WTC11 (cell line): Measurements from ENCODE around the gene PIGR. TPM values are rescaled to one million over a fixed set of nuclear protein-coding genes. Genes with fewer than 3 reads are reported as not detected.

Experiments
- ATAC-seq: fragments of 200-7000 bp; cut with Tn5 transposase; 2 replicates; pipeline ENCODE4 v1.10.0; 2021; ENCODE audit warnings: mild to moderate bottlenecking, moderate library complexity
- CTCF ChIA-PET: fragments of 300-600 bp; sonication (Branson Sonifier 250); formaldehyde crosslinking; loops from one replicate; lab custom pipeline; 2021; ENCODE audit warnings: antibody characterized with exemption; lab: Charles Lee
- POLR2A ChIA-PET: fragments of 350-600 bp; sonication (Branson Sonifier 250); formaldehyde crosslinking; loops from one replicate; lab custom pipeline; 2021; ENCODE audit warnings: antibody characterized with exemption; lab: Charles Lee
- DNase-seq: peaks from one replicate; pipeline ENCODE4 v3.0.0; 2021; ENCODE audit warnings: low spot score
- H3K27ac Mint-ChIP-seq: 2 replicates; pipeline ENCODE4 v1.8.0; 2021; ENCODE audit warnings: mixed read lengths
- H3K27me3 Mint-ChIP-seq: 2 replicates; pipeline ENCODE4 v1.8.0; 2021; ENCODE audit warnings: low read depth, mild to moderate bottlenecking, moderate library complexity, mixed read lengths
- H3K36me3 Mint-ChIP-seq: 2 replicates; pipeline ENCODE4 v1.8.0; 2021; ENCODE audit warnings: mixed read lengths
- H3K4me1 Mint-ChIP-seq: 2 replicates; pipeline ENCODE4 v1.8.0; 2022; ENCODE audit warnings: mixed read lengths
- H3K4me3 Mint-ChIP-seq: 2 replicates; pipeline ENCODE4 v1.8.0; 2021; ENCODE audit warnings: mild to moderate bottlenecking, moderate library complexity, mixed read lengths
- H3K9me3 Mint-ChIP-seq: 2 replicates; pipeline ENCODE4 v1.8.0; 2021; ENCODE audit warnings: mixed read lengths
- FOXP1 ChIP-seq: sonication (generic); formaldehyde crosslinking; IDR thresholded peaks from 2 replicates; pipeline ENCODE4 v1.8.0; 2022; ENCODE audit warnings: missing genetic modification reagents, mild to moderate bottlenecking, moderate library complexity, borderline replicate concordance
- IRF2 ChIP-seq: sonication (generic); formaldehyde crosslinking; IDR thresholded peaks from 2 replicates; pipeline ENCODE4 v1.8.0; 2022; ENCODE audit warnings: low read depth, missing genetic modification reagents, borderline replicate concordance
- JAZF1 ChIP-seq: fragments of 250-450 bp; sonication (Bioruptor Pico); IDR thresholded peaks from 2 replicates; pipeline ENCODE4 v1.9.0; 2021; ENCODE audit warnings: moderate library complexity, mild to moderate bottlenecking, inconsistent platforms
- MXD4 ChIP-seq: fragments of 250-450 bp; sonication (Bioruptor Pico); IDR thresholded peaks from 2 replicates; pipeline ENCODE4 v1.8.0; 2021; ENCODE audit warnings: mild to moderate bottlenecking, moderate library complexity, borderline replicate concordance
- SMAD3 ChIP-seq: sonication (generic); formaldehyde crosslinking; IDR thresholded peaks from 2 replicates; pipeline ENCODE4 v1.8.0; 2022; ENCODE audit warnings: missing genetic modification reagents, mild to moderate bottlenecking, borderline replicate concordance
- SP1 ChIP-seq: sonication (generic); formaldehyde crosslinking; conservative IDR thresholded peaks from 2 replicates; pipeline ENCODE4 v1.8.1; 2022; ENCODE audit warnings: missing genetic modification reagents
- ZNF138 ChIP-seq: sonication (generic); formaldehyde crosslinking; conservative IDR thresholded peaks from 2 replicates; pipeline ENCODE4 v1.8.1; 2022; ENCODE audit warnings: mild to moderate bottlenecking, moderate library complexity, missing genetic modification reagents
- ZNF232 ChIP-seq: sonication (generic); formaldehyde crosslinking; IDR thresholded peaks from 2 replicates; pipeline ENCODE4 v1.8.0; 2022; ENCODE audit warnings: mild to moderate bottlenecking, missing genetic modification reagents
- ZNF263 ChIP-seq: sonication (generic); formaldehyde crosslinking; IDR thresholded peaks from 2 replicates; pipeline ENCODE4 v1.8.1; 2022; ENCODE audit warnings: low read depth, mild to moderate bottlenecking, moderate library complexity, missing genetic modification reagents
- ZNF396 ChIP-seq: fragments of 250-450 bp; sonication (Bioruptor Pico); IDR thresholded peaks from 2 replicates; pipeline ENCODE4 v1.8.0; 2021; ENCODE audit warnings: mild to moderate bottlenecking, moderate library complexity, borderline replicate concordance
- ZNF423 ChIP-seq: fragments of 250-450 bp; sonication (Bioruptor Pico); IDR thresholded peaks from 2 replicates; pipeline ENCODE4 v2.1.2; 2022; ENCODE audit warnings: mild to moderate bottlenecking, moderate library complexity
- ZSCAN18 ChIP-seq: fragments of 250-450 bp; sonication (Bioruptor Pico); IDR thresholded peaks from 2 replicates; pipeline ENCODE4 v2.1.2; 2022; ENCODE audit warnings: mild to moderate bottlenecking, moderate library complexity
- total RNA-seq: library from RNA; stranded (reverse); gene quantifications from 3 replicates; pipeline ENCODE4 v1.2.3, GENCODE V29; 2021
- TF ChIP-seq, protein P1 (sequence below): sonication (generic); formaldehyde crosslinking; IDR thresholded peaks from 2 replicates; pipeline ENCODE4 v1.8.1; 2022; ENCODE audit warnings: missing genetic modification reagents, borderline replicate concordance
- TF ChIP-seq, protein P2 (sequence below): sonication (generic); formaldehyde crosslinking; IDR thresholded peaks from 2 replicates; pipeline ENCODE4 v1.8.1; 2022; ENCODE audit warnings: mild to moderate bottlenecking, moderate library complexity, missing genetic modification reagents
- TF ChIP-seq, protein P3 (sequence below): sonication (generic); formaldehyde crosslinking; conservative IDR thresholded peaks from 2 replicates; pipeline ENCODE4 v1.8.1; 2023; ENCODE audit warnings: mild to moderate bottlenecking, low read depth, missing genetic modification reagents, moderate library complexity
- TF ChIP-seq, protein P4 (sequence below): sonication (generic); formaldehyde crosslinking; IDR thresholded peaks from 2 replicates; pipeline ENCODE4 v1.8.1; 2023; ENCODE audit warnings: mild to moderate bottlenecking, missing genetic modification reagents

PIGR gene
- total RNA-seq, 1 experiment from 2014 or later, result 1.9 TPM

GRCh38 chr1:206929524-206929923, 16.7 kb downstream of the PIGR start:
- no peak for ATAC-seq
- H3K9me3 Mint-ChIP-seq, result no peaks in the 10 kb centered on the region
- POLR2A ChIA-PET, result no interaction called here
- H3K4me1 Mint-ChIP-seq, result no peaks in the 10 kb centered on the region
- DNase-seq, result no peak
- CTCF ChIA-PET, result interaction anchor here (0.7 to 2.4 kb wide), 5 partner anchors 17 to 458 kb away, joined by 3 to 10 read pairs (median 4); no protein-coding TSS in a partner anchor
- TF ChIP-seq ZNF423 (CRISPR knock-in tag) (no peak), MXD4 (CRISPR knock-in tag) (no peak)
- H3K4me3 Mint-ChIP-seq, result no peak overlapping the region
- H3K27ac Mint-ChIP-seq, result no peak overlapping the region
- H3K27me3 Mint-ChIP-seq, result no peaks in the 10 kb centered on the region; the same call in 1 of the 2 replicates
- H3K36me3 Mint-ChIP-seq, result no peaks in the 10 kb centered on the region

DNA sequence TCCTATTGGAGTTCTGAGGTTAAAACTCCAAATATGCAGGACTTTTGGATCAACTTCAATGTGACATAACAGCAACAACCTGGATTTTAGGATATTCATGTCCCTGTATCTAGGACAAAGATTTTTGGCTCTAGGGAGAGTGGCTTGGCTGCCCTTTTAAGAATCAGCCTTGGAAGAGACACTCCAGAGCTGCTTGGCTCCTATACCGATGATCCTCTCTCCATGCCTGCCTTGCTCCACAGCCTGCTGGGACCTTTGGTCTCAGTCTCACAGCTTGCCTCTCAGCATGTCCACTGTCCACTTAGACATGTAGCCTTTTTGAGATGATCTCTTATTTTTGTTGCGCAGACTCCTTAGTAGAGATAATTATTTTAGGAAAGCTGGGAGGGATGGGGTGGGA, 20.0 kb downstream of the PIGR start:
- POLR2A ChIA-PET, result interaction anchor here (0.7 kb wide), 1 partner anchor 829 kb away, joined by 3 read pairs; no protein-coding TSS in a partner anchor
- H3K4me1 Mint-ChIP-seq, result no peaks in the 10 kb centered on the region
- CTCF ChIA-PET, result interaction anchor here (0.7 to 2.1 kb wide), 7 partner anchors 10 to 196 kb away, joined by 3 to 17 read pairs (median 8); no protein-coding TSS in a partner anchor
- H3K27me3 Mint-ChIP-seq, result no peaks in the 10 kb centered on the region; the same call in 1 of the 2 replicates
- no peaks in the 10 kb centered on the region for H3K36me3 Mint-ChIP-seq
- H3K9me3 Mint-ChIP-seq, result no peaks in the 10 kb centered on the region
- TF ChIP-seq SMAD3 (no peak), FOXP1 (CRISPR knock-in tag) (no peak), ZNF232 (CRISPR knock-in tag) (no peak)
- TF ChIP-seq, protein P1, sequence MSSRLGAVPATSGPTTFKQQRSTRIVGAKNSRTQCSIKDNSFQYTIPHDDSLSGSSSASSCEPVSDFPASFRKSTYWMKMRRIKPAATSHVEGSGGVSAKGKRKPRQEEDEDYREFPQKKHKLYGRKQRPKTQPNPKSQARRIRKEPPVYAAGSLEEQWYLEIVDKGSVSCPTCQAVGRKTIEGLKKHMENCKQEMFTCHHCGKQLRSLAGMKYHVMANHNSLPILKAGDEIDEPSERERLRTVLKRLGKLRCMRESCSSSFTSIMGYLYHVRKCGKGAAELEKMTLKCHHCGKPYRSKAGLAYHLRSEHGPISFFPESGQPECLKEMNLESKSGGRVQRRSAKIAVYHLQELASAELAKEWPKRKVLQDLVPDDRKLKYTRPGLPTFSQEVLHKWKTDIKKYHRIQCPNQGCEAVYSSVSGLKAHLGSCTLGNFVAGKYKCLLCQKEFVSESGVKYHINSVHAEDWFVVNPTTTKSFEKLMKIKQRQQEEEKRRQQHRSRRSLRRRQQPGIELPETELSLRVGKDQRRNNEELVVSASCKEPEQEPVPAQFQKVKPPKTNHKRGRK (CRISPR knock-in tag), result no peak
- TF ChIP-seq, protein P2, sequence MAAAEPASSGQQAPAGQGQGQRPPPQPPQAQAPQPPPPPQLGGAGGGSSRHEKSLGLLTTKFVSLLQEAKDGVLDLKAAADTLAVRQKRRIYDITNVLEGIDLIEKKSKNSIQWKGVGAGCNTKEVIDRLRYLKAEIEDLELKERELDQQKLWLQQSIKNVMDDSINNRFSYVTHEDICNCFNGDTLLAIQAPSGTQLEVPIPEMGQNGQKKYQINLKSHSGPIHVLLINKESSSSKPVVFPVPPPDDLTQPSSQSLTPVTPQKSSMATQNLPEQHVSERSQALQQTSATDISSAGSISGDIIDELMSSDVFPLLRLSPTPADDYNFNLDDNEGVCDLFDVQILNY, result no peak
- TF ChIP-seq, protein P3, sequence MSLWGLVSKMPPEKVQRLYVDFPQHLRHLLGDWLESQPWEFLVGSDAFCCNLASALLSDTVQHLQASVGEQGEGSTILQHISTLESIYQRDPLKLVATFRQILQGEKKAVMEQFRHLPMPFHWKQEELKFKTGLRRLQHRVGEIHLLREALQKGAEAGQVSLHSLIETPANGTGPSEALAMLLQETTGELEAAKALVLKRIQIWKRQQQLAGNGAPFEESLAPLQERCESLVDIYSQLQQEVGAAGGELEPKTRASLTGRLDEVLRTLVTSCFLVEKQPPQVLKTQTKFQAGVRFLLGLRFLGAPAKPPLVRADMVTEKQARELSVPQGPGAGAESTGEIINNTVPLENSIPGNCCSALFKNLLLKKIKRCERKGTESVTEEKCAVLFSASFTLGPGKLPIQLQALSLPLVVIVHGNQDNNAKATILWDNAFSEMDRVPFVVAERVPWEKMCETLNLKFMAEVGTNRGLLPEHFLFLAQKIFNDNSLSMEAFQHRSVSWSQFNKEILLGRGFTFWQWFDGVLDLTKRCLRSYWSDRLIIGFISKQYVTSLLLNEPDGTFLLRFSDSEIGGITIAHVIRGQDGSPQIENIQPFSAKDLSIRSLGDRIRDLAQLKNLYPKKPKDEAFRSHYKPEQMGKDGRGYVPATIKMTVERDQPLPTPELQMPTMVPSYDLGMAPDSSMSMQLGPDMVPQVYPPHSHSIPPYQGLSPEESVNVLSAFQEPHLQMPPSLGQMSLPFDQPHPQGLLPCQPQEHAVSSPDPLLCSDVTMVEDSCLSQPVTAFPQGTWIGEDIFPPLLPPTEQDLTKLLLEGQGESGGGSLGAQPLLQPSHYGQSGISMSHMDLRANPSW, result no peak
- DNase-seq (no peak), ATAC-seq (no peak)
- no peak overlapping the region for H3K27ac Mint-ChIP-seq
- no peak overlapping the region for H3K4me3 Mint-ChIP-seq

GRCh38 chr1:206925106-206925736, 21.0 kb downstream of the PIGR start:
- H3K4me3 Mint-ChIP-seq, result no peak overlapping the region
- no peaks in the 10 kb centered on the region for H3K9me3 Mint-ChIP-seq
- ATAC-seq (peak; percentile 85), DNase-seq (peak; percentile 25)
- no peak overlapping the region for H3K27ac Mint-ChIP-seq
- H3K27me3 Mint-ChIP-seq, result no peaks in the 10 kb centered on the region; the same call in 1 of the 2 replicates
- POLR2A ChIA-PET, result no interaction called here
- H3K4me1 Mint-ChIP-seq, result no peaks in the 10 kb centered on the region
- no peaks in the 10 kb centered on the region for H3K36me3 Mint-ChIP-seq
- CTCF ChIA-PET, result interaction anchor here (0.6 to 2.1 kb wide), 11 partner anchors 8 to 190 kb away, joined by 3 to 17 read pairs (median 6); no protein-coding TSS in a partner anchor
- TF ChIP-seq IRF2 (CRISPR knock-in tag) (no peak), SP1 (no peak), JAZF1 (CRISPR knock-in tag) (no peak), ZNF232 (CRISPR knock-in tag) (no peak), ZNF138 (CRISPR knock-in tag) (no peak), ZSCAN18 (CRISPR knock-in tag) (no peak), ZNF263 (CRISPR knock-in tag) (no peak), ZNF396 (no peak)
- TF ChIP-seq, protein P3, result no peak
- TF ChIP-seq, protein P1 (CRISPR knock-in tag), result no peak
- TF ChIP-seq, protein P4, sequence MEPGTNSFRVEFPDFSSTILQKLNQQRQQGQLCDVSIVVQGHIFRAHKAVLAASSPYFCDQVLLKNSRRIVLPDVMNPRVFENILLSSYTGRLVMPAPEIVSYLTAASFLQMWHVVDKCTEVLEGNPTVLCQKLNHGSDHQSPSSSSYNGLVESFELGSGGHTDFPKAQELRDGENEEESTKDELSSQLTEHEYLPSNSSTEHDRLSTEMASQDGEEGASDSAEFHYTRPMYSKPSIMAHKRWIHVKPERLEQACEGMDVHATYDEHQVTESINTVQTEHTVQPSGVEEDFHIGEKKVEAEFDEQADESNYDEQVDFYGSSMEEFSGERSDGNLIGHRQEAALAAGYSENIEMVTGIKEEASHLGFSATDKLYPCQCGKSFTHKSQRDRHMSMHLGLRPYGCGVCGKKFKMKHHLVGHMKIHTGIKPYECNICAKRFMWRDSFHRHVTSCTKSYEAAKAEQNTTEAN (CRISPR knock-in tag), result no peak
